Suprapubic skin (tissue), 4 donors: ENCODE results near the gene XIRP1.

Experiments
- CTCF ChIP-seq, 2 donors: fragments of 200-600 bp in 1 of 2; fragments of 450-650 bp in 1 of 2; sonication (generic) in 1 of 2; IDR thresholded peaks; one replicate each; pipeline ENCODE4 v1.5.1; 2016 to 2019; ENCODE audit warnings: antibody characterized with exemption in 2 of 2, mild to moderate bottlenecking in 1 of 2, moderate library complexity in 1 of 2
- EP300 ChIP-seq: sonication (generic); formaldehyde crosslinking; IDR thresholded peaks from one replicate; pipeline ENCODE4 v1.6.1; 2017; ENCODE audit warnings: antibody characterized with exemption
- POLR2A ChIP-seq, 2 donors: fragments of 450-650 bp; IDR thresholded peaks; one replicate each; pipeline ENCODE4 v1.6.1; 2017; ENCODE audit warnings: antibody characterized with exemption in 2 of 2, mild to moderate bottlenecking in 2 of 2, moderate library complexity in 2 of 2
- POLR2AphosphoS5 ChIP-seq, 3 donors: sonication (generic); formaldehyde crosslinking; IDR thresholded peaks; one replicate each; pipeline ENCODE4 v1.6.1; 2017; ENCODE audit warnings: antibody characterized with exemption in 3 of 3

DNA sequence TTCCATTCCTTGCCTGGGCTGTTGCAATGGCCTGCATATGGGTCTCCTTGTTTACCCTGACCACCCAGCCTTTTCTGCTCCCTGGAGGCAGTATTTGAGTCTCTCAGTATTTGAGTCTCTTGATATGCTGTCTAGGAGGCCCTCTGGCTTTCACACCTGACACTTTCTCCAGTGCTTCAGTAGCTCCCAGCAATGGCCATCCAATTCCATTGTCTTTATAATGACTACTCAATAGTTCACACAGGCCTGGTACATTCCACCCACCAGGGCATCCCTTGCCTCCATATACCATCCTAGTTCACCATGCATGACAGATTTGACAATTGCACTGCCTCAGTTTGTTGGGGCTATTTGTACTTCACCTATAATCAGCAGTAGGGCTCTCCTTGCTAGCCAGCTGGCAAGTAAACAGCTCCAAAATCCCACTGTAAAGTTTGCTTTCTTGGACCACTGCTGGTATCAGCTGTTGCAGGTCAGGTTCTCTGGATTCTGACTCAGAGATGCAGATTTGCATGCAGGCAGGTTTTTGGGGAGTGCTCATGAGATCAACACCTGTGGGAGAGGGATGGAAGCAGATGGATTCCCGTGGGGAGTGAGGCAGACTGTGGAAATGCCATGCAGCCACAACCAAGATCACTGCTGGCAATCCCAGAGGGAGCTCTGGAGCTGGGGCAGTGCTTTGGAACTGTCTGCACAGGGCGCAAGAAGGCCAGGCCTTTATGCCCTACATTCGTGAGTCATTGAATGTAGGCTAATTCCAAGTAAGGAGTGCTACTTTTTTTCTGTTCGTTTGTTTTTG is 19.1 kb upstream of the XIRP1 start:
- no peak for TF ChIP-seq CTCF (IDR thresholded peaks at IDR 0.05)
- TF ChIP-seq POLR2A (IDR thresholded peaks at IDR 0.05), result no peak
- no peak for TF ChIP-seq POLR2AphosphoS5 (IDR thresholded peaks at IDR 0.05)
- TF ChIP-seq EP300, result no peak
